Measurements from ENCODE around the gene MRPL43. TPM values are rescaled to one million over a fixed set of nuclear protein-coding genes. Genes with fewer than 3 reads are reported as not detected.

MRPL43 gene
- total and polyA plus RNA-seq, 2 experiments from 2014 or later, result 60.4 to 126 TPM

GRCh38 chr10:100977436-100977835 is 9.9 kb downstream of the MRPL43 start:
- Mint-ChIP-seq H3K27ac (no peak overlapping the region), H3K4me1 (peaks cover 9% of the 10 kb centered on the region; the same call in 2 of the 3 replicates), H3K27me3 (ENCODE audit: insufficient read depth, low read depth, poor library complexity) (peaks cover 8% of the 10 kb centered on the region), H3K9me3 (no peaks in the 10 kb centered on the region), H3K36me3 (ENCODE audit: low read depth) (peaks cover 3% of the 10 kb centered on the region; the same call in 1 of the 3 replicates), H3K4me3 (no peak overlapping the region)
- Histone ChIP-seq H3K4me2 (no peak overlapping the region), H2AFZ (no peak overlapping the region), H3K27me3 (ENCODE audit: insufficient read depth) (no peaks in the 10 kb centered on the region), H3F3A (replicated peaks; ENCODE audit: low read depth) (no peaks in the 10 kb centered on the region), H3K9me2 (ENCODE audit: insufficient read depth) (no peaks in the 10 kb centered on the region), H3K4me3 (no peak overlapping the region), H3K36me3 (ENCODE audit: insufficient read depth) (no peaks in the 10 kb centered on the region), H3K4me1 (ENCODE audit: insufficient read depth) (no peaks in the 10 kb centered on the region), H4K20me1 (replicated peaks; ENCODE audit: insufficient read depth) (no peaks in the 10 kb centered on the region), H3K27ac (ENCODE audit: low read depth) (no peak overlapping the region), H3K79me2 (replicated peaks; ENCODE audit: insufficient read depth) (no peaks in the 10 kb centered on the region)
- DNase-seq (ENCODE audit: low spot score) (no peak), ATAC-seq (no peak)
- TF ChIP-seq STAT1 (IDR thresholded peaks at IDR 0.05; ENCODE audit: unreplicated experiment) (no peak), ZNF114 (CRISPR knock-in tag; IDR thresholded peaks at IDR 0.05) (no peak), CREB1 (CRISPR knock-in tag; IDR thresholded peaks at IDR 0.05; ENCODE audit: low read depth) (no peak), EZH2phosphoT487 (IDR thresholded peaks at IDR 0.05; ENCODE audit: unreplicated experiment) (no peak), POLR2AphosphoS5 (IDR thresholded peaks at IDR 0.05; ENCODE audit: low read depth) (no peak), ETS1 (IDR thresholded peaks at IDR 0.05) (no peak), ZNF462 (CRISPR knock-in tag; IDR thresholded peaks at IDR 0.05) (no peak), EZH2 (IDR thresholded peaks at IDR 0.05; ENCODE audit: low read depth, unreplicated experiment) (no peak), REST (IDR thresholded peaks at IDR 0.05; ENCODE audit: unreplicated experiment) (no peak), JUNB (IDR thresholded peaks at IDR 0.05; ENCODE audit: unreplicated experiment) (no peak), NANOG (IDR thresholded peaks at IDR 0.05; ENCODE audit: borderline replicate concordance) (no peak), ZNF331 (CRISPR knock-in tag; IDR thresholded peaks at IDR 0.05; ENCODE audit: low read depth) (no peak)
